Measurements from ENCODE around the gene ZBTB2.
"Not testable (repeated sequence)": the region's sequence is repeated elsewhere in the genome, so short reads cannot be mapped to it uniquely, and the experiment has no call there.

The ZBTB2 gene

GRCh38 chr6:151399679-151400078, 8.3 kb upstream of the ZBTB2 start:
- no peak for DNase-seq

- no peak for DNase-seq
These were observed 2.1 kb upstream of the ZBTB2 start for GRCh38 chr6:151393410-151393809.

GRCh38 chr6:151392427-151392826, 1.1 kb upstream of the ZBTB2 start:
- no peak for DNase-seq

GRCh38 chr6:151390851-151391470, 398 bp downstream of the ZBTB2 start:
- DNase-seq: peak; percentile 81

- DNase-seq: peak; percentile 96
These were observed 996 bp downstream of the ZBTB2 start for GRCh38 chr6:151390276-151390850.

- no peak for DNase-seq
These were observed 1.6 kb downstream of the ZBTB2 start for GRCh38 chr6:151389618-151390275.

GRCh38 chr6:151388997-151389617, 2.3 kb downstream of the ZBTB2 start:
- DNase-seq: no peak

- DNase-seq: no peak
These were observed 3.1 kb downstream of the ZBTB2 start for GRCh38 chr6:151388236-151388635.

GRCh38 chr6:151387175-151387970, 4.0 kb downstream of the ZBTB2 start:
- no peak for DNase-seq

GRCh38 chr6:151385177-151385576, 6.2 kb downstream of the ZBTB2 start:
- DNase-seq: no peak

- DNase-seq: no peak
These were observed 7.2 kb downstream of the ZBTB2 start for GRCh38 chr6:151384151-151384550.

GRCh38 chr6:151382631-151383030, 8.7 kb downstream of the ZBTB2 start:
- not testable (repeated sequence) for DNase-seq

GRCh38 chr6:151381722-151382121, 9.6 kb downstream of the ZBTB2 start:
- DNase-seq: no peak

GRCh38 chr6:151380848-151381205, 10.5 kb downstream of the ZBTB2 start:
- DNase-seq: no peak

- DNase-seq: no peak
These were observed 11.2 kb downstream of the ZBTB2 start for GRCh38 chr6:151379933-151380847.

- no peak for DNase-seq
These were observed 14.3 kb downstream of the ZBTB2 start for GRCh38 chr6:151377095-151377494.

- DNase-seq: no peak
These were observed 14.9 kb downstream of the ZBTB2 start for GRCh38 chr6:151376440-151376839.

GRCh38 chr6:151375833-151376232, 15.5 kb downstream of the ZBTB2 start:
- DNase-seq: no peak

- no peak for DNase-seq
These were observed 17.2 kb downstream of the ZBTB2 start for GRCh38 chr6:151374036-151374683.

- no peak for DNase-seq
These were observed 19.2 kb downstream of the ZBTB2 start for GRCh38 chr6:151372164-151372563.

- no peak for DNase-seq
These were observed 20.8 kb downstream of the ZBTB2 start for GRCh38 chr6:151370509-151371078.
